Measurements from ENCODE around the gene RAB44. TPM values are rescaled to one million over a fixed set of nuclear protein-coding genes. Genes with fewer than 3 reads are reported as not detected.

Gene RAB44
- total RNA-seq, 1 experiment from 2014 or later = not detected

GRCh38 chr6:36649701-36650484 lies 47.7 kb upstream of the RAB44 start:
- H2BK15ac ChIP-seq (ENCODE audit: low read depth, low read length) = no peak overlapping the region
- WGBS (ENCODE audit: extremely low coverage, insufficient read length, low lambda C conversion rate) = no CpG with 5 or more reads among the region's 13 CpGs
- 0 out of 2 replicates have a peak, but pooled peaks cover 2% of the 10 kb centered on the region for H3K4me1 ChIP-seq (ENCODE audit: insufficient read depth, low read length)
- no peak overlapping the region for H4K8ac ChIP-seq (replicated peaks; ENCODE audit: insufficient read length, low read depth, low read length)
- H3K9ac ChIP-seq (ENCODE audit: extremely low read depth, insufficient read length, low read length) = no peak overlapping the region
- no peak overlapping the region for H3K4ac ChIP-seq (ENCODE audit: low read depth, low read length)
- H3K27me3 ChIP-seq (ENCODE audit: insufficient read depth, low read length) = no peaks in the 10 kb centered on the region
- no peak overlapping the region for H3K4me2 ChIP-seq (ENCODE audit: insufficient read depth, insufficient read length, low read length)
- Mint-ChIP-seq H3K36me3 (ENCODE audit: insufficient read depth in 1 of 3, low read depth in 3 of 3) (no peaks in the 10 kb centered on the region), H3K27me3 (ENCODE audit: low read depth) (peaks cover 6% of the 10 kb centered on the region), H3K27ac (0 out of 7 replicates have a peak overlapping the region, but pooled peaks of 1 of the 3 experiments have one; percentile 29), H3K4me1 (peaks cover 23 to 26% of the 10 kb centered on the region in 2 experiments), H3K4me3 (no peak overlapping the region), H3K9me3 (no peaks in the 10 kb centered on the region)
- no peak overlapping the region for H2BK20ac ChIP-seq (ENCODE audit: low read depth, low read length, poor library complexity, severe bottlenecking)
- no peak overlapping the region for H2AK5ac ChIP-seq (ENCODE audit: insufficient read length, low read length)
- no peak overlapping the region for H4K5ac ChIP-seq (ENCODE audit: insufficient read length, low read depth, low read length)
- no peak overlapping the region for H3K56ac ChIP-seq (ENCODE audit: insufficient read length, low read depth, low read length)
- H3K27ac ChIP-seq (ENCODE audit: insufficient read length, low read depth, low read length) = no peak overlapping the region
- no peaks in the 10 kb centered on the region for H4K20me1 ChIP-seq (ENCODE audit: control insufficient read depth, insufficient read depth, insufficient read length)
- H3K79me2 ChIP-seq (ENCODE audit: insufficient read depth, low read length) = no peaks in the 10 kb centered on the region
- no peak overlapping the region for H3K18ac ChIP-seq (ENCODE audit: insufficient read length, low read depth, low read length)
- no peaks in the 10 kb centered on the region for H3K79me1 ChIP-seq (ENCODE audit: insufficient read depth, low read depth, low read length, poor library complexity, severe bottlenecking)
- H3T11ph ChIP-seq (ENCODE audit: low read length) = no peak overlapping the region
- TF ChIP-seq CTCF (conservative IDR thresholded peaks at IDR 0.05) = no peak
- 0 out of 2 replicates have a peak overlapping the region, but pooled peaks have one; percentile 8 for H3K14ac ChIP-seq (ENCODE audit: insufficient read depth, low read length)
- no peak overlapping the region for H4K91ac ChIP-seq (ENCODE audit: insufficient read length, low read depth, low read length)
- no peak overlapping the region for H2BK5ac ChIP-seq (ENCODE audit: insufficient read length, low read length)
- no peak overlapping the region for H2AFZ ChIP-seq (ENCODE audit: low read length)
- no peak for DNase-seq
- H3K23me2 ChIP-seq (ENCODE audit: insufficient read length, low read depth, low read length, poor library complexity, severe bottlenecking) = no peaks in the 10 kb centered on the region
- no peak overlapping the region for H3K23ac ChIP-seq (ENCODE audit: insufficient read length, low read depth, low read length)
- H2BK12ac ChIP-seq (ENCODE audit: insufficient read length, low read depth, low read length) = no peak overlapping the region
- no peaks in the 10 kb centered on the region for H3K9me3 ChIP-seq (ENCODE audit: control insufficient read depth, low read depth, low read length)
- no peak overlapping the region for H2BK120ac ChIP-seq (ENCODE audit: low read depth, low read length, poor library complexity, severe bottlenecking)
